Mucosa of descending colon (tissue), 3 donors: Measurements from ENCODE around the gene CFAP65. TPM values are rescaled to one million over a fixed set of nuclear protein-coding genes. Genes with fewer than 3 reads are reported as not detected.
A peak's percentile ranks its signal among the peaks of the same experiment; 100 is the strongest.

Experiments
- ATAC-seq: fragments of 200-7000 bp; cut with Tn5 transposase; one replicate; pipeline ENCODE4 v1.9.1; 2020; ENCODE audit warnings: mild to moderate bottlenecking, moderate library complexity
- DNase-seq, 3 donors: peaks; one replicate each; pipeline ENCODE4 v3.0.0-alpha.2; 2020
- H3K36me3 ChIP-seq: fragments of 200-600 bp; one replicate; pipeline ENCODE4 v1.8.0; 2021; ENCODE audit warnings: low read depth, mild to moderate bottlenecking
- H3K4me1 ChIP-seq: fragments of 200-600 bp; one replicate; pipeline ENCODE4 v1.8.0; 2021; ENCODE audit warnings: low read depth, mild to moderate bottlenecking
- H3K4me3 ChIP-seq: fragments of 200-600 bp; one replicate; pipeline ENCODE4 v1.8.0; 2021; ENCODE audit warnings: mild to moderate bottlenecking
- H3K9me3 ChIP-seq: fragments of 200-600 bp; one replicate; pipeline ENCODE4 v1.8.0; 2021; ENCODE audit warnings: mild to moderate bottlenecking
- CTCF ChIP-seq: fragments of 200-600 bp; IDR thresholded peaks from one replicate; pipeline ENCODE4 v1.8.0; 2022; ENCODE audit warnings: antibody characterized with exemption, mild to moderate bottlenecking
- intact Hi-C, 2 donors: fragments of 100-400 bp; cut with DNase I in 1 of 2; cut with micrococcal nuclease in 1 of 2; formaldehyde crosslinking; loops; one replicate each; pipeline versions ENCODE4 v1.11.0 to v1.11.1; 2022; cut with DNase I, micrococcal nuclease
- total RNA-seq, 3 donors: library from RNA; stranded (reverse); fragmentation: NEBNext Ultra II Directional in 2 of 3; extraction: Animal tissue kit (Norgen Biotek cat#: 25700) in 2 of 3; gene quantifications; one replicate each; pipeline versions ENCODE4 v1.2.1 to v1.2.4, GENCODE V29; 2021 to 2023
- donor health status: DM: no; HTN: no; CAD: no; lungs with moderate emphysema.
- donor health status: DM: no; HTN: no; CAD: no.
- donor health status: DM: no; HTN: yes; CAD: no.

CFAP65 gene
- total RNA-seq, 3 donors from 2014 or later: 0.09 to 0.46 (median 0.27) TPM

- intact Hi-C loops: no loop called here
- TF ChIP-seq CTCF: no peak
- DNase-seq (no peak), ATAC-seq (no peak)
- H3K4me1 ChIP-seq: peaks cover 30% of the 10 kb centered on the region
- no peaks in the 10 kb centered on the region for H3K9me3 ChIP-seq
- no peak overlapping the region for H3K4me3 ChIP-seq
- no peaks in the 10 kb centered on the region for H3K36me3 ChIP-seq
These were observed 43.6 kb downstream of the CFAP65 start for GRCh38 chr2:218997731-218998130.

GRCh38 chr2:218996937-218997336, 44.4 kb downstream of the CFAP65 start:
- Histone ChIP-seq H3K9me3 (no peaks in the 10 kb centered on the region), H3K4me1 (peaks cover 22% of the 10 kb centered on the region), H3K36me3 (no peaks in the 10 kb centered on the region), H3K4me3 (no peak overlapping the region)
- intact Hi-C loops: no loop called here
- peak; percentile 5 for ATAC-seq
- peak in 1 of 3 donors; percentile 34 for DNase-seq
- no peak for TF ChIP-seq CTCF

- Histone ChIP-seq H3K4me1 (peaks cover 20% of the 10 kb centered on the region), H3K9me3 (no peaks in the 10 kb centered on the region), H3K36me3 (no peaks in the 10 kb centered on the region), H3K4me3 (no peak overlapping the region)
- intact Hi-C loops: no loop called here
- peak; percentile 70 for TF ChIP-seq CTCF
- peak; percentile 89 to 94 (median 93) for DNase-seq
- peak; percentile 88 for ATAC-seq
These were observed 45.2 kb downstream of the CFAP65 start for GRCh38 chr2:218995972-218996711.

- H3K9me3 ChIP-seq: no peaks in the 10 kb centered on the region
- peaks cover 20% of the 10 kb centered on the region for H3K4me1 ChIP-seq
- ATAC-seq: no peak
- DNase-seq: no peak
- no peaks in the 10 kb centered on the region for H3K36me3 ChIP-seq
- no peak for TF ChIP-seq CTCF
- no peak overlapping the region for H3K4me3 ChIP-seq
- intact Hi-C loops: no loop called here
These were observed 45.8 kb downstream of the CFAP65 start for GRCh38 chr2:218995561-218995960.

GRCh38 chr2:218993345-218994315, 47.7 kb downstream of the CFAP65 start, which contains the start of gene CRYBA2:
Gene CRYBA2, minus strand, starts transcription at chr2:218993422. Its CDS starts 246 bp downstream, at chr2:218993176.
- ATAC-seq (peak; percentile 10), DNase-seq (no peak)
- peaks cover 20% of the 10 kb centered on the region for H3K4me1 ChIP-seq
- TF ChIP-seq CTCF: no peak
- no peaks in the 10 kb centered on the region for H3K36me3 ChIP-seq
- no peaks in the 10 kb centered on the region for H3K9me3 ChIP-seq
- H3K4me3 ChIP-seq: no peak within 1 kb of the TSS
- intact Hi-C loops: no loop called here
